Activated naive CD8-positive, alpha-beta T cell (primary cell): ENCODE measurements around the gene PPIP5K1.
A peak's percentile ranks its signal among the peaks of the same experiment; 100 is the strongest.

ENCODE experiments used
- H3K27ac Mint-ChIP-seq: one replicate; pipeline ENCODE4 v1.8.0; 2021; ENCODE audit warnings: mixed read lengths
- H3K27me3 Mint-ChIP-seq: one replicate; pipeline ENCODE4 v1.8.0; 2021; ENCODE audit warnings: mixed read lengths
- H3K36me3 Mint-ChIP-seq: one replicate; pipeline ENCODE4 v1.8.0; 2021; ENCODE audit warnings: mixed read lengths
- H3K4me1 Mint-ChIP-seq: one replicate; pipeline ENCODE4 v1.8.0; 2021; ENCODE audit warnings: low read depth, mixed read lengths
- H3K4me3 Mint-ChIP-seq: one replicate; pipeline ENCODE4 v1.8.0; 2021; ENCODE audit warnings: mild to moderate bottlenecking, mixed read lengths
- H3K9me3 Mint-ChIP-seq: one replicate; pipeline ENCODE4 v1.8.0; 2021; ENCODE audit warnings: low read depth, mixed read lengths

PPIP5K1 gene

DNA sequence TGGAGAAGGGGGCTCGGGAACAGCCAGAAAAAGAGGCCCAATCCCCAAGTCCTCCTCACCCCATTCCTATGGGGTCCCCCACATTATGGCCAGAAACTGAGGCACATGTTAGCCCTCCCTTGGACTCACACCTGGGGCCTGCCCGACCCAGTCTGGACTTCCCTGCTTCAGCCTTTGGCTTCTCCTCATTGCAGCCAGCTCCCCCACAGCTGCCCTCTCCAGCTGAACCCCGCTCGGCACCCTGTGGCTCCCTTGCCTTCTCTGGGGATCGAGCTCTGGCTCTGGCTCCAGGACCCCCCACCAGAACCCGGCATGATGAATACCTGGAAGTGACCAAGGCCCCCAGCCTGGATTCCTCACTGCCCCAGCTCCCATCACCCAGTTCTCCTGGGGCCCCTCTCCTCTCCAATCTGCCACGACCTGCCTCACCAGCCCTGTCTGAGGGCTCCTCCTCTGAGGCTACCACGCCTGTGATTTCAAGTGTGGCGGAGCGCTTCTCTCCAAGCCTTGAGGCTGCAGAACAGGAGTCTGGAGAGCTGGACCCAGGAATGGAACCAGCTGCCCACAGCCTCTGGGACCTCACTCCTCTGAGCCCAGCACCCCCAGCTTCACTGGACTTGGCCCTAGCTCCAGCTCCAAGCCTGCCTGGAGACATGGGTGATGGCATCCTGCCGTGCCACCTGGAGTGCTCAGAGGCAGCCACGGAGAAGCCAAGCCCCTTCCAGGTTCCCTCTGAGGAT is 62.0 kb downstream of the PPIP5K1 start:
- Mint-ChIP-seq H3K27ac (no peak overlapping the region), H3K9me3 (no peaks in the 10 kb centered on the region), H3K4me1 (peaks cover 9% of the 10 kb centered on the region), H3K27me3 (no peaks in the 10 kb centered on the region), H3K36me3 (no peaks in the 10 kb centered on the region), H3K4me3 (no peak overlapping the region)

DNA sequence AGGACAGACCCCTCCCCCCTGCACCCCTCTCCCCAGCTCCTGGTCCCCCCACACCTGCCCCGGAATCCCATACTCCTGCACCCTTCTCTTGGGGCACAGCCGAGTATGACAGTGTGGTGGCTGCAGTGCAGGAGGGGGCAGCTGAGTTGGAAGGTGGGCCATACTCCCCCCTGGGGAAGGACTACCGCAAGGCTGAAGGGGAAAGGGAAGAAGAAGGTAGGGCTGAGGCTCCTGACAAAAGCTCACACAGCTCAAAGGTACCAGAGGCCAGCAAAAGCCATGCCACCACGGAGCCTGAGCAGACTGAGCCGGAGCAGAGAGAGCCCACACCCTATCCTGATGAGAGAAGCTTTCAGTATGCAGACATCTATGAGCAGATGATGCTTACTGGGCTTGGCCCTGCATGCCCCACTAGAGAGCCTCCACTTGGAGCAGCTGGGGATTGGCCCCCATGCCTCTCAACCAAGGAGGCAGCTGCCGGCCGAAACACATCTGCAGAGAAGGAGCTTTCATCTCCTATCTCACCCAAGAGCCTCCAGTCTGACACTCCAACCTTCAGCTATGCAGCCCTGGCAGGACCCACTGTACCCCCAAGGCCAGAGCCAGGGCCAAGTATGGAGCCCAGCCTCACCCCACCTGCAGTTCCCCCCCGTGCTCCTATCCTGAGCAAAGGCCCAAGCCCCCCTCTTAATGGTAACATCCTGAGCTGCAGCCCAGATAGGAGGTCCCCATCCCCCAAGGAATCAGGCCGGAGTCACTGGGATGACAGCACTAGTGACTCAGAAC is 62.8 kb downstream of the PPIP5K1 start:
- H3K4me3 Mint-ChIP-seq: no peak overlapping the region
- no peak overlapping the region for H3K27ac Mint-ChIP-seq
- H3K4me1 Mint-ChIP-seq: peaks cover 9% of the 10 kb centered on the region
- no peaks in the 10 kb centered on the region for H3K27me3 Mint-ChIP-seq
- H3K36me3 Mint-ChIP-seq: no peaks in the 10 kb centered on the region
- H3K9me3 Mint-ChIP-seq: no peaks in the 10 kb centered on the region

- Mint-ChIP-seq H3K27ac (no peak overlapping the region), H3K4me3 (no peak overlapping the region), H3K9me3 (no peaks in the 10 kb centered on the region), H3K4me1 (peaks cover 9% of the 10 kb centered on the region), H3K27me3 (no peaks in the 10 kb centered on the region), H3K36me3 (no peaks in the 10 kb centered on the region)
Measured at GRCh38 chr15:43526261-43526930, 63.6 kb downstream of the PPIP5K1 start.

- no peaks in the 10 kb centered on the region for H3K36me3 Mint-ChIP-seq
- no peaks in the 10 kb centered on the region for H3K27me3 Mint-ChIP-seq
- no peak overlapping the region for H3K4me3 Mint-ChIP-seq
- H3K4me1 Mint-ChIP-seq: peaks cover 9% of the 10 kb centered on the region
- peak overlapping the region; percentile 13 for H3K27ac Mint-ChIP-seq
- H3K9me3 Mint-ChIP-seq: no peaks in the 10 kb centered on the region
Measured at GRCh38 chr15:43525131-43525530, 64.9 kb downstream of the PPIP5K1 start.

DNA sequence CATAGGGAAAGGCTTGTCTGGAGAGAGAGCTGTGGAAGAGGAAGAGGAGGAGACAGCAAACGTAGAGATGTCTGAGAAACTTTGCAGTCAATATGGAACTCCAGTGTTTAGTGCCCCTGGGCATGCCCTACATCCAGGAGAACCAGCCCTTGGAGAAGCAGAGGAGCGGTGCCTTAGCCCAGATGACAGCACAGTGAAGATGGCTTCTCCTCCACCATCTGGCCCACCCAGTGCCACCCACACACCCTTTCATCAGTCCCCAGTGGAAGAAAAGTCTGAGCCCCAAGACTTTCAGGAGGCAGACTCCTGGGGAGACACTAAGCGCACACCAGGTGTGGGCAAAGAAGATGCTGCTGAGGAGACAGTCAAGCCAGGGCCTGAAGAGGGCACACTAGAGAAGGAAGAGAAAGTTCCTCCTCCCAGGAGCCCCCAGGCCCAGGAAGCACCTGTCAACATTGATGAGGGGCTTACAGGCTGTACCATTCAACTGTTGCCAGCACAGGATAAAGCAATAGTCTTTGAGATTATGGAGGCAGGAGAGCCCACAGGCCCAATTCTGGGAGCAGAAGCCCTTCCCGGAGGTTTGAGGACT is 65.7 kb downstream of the PPIP5K1 start:
- H3K27me3 Mint-ChIP-seq: no peaks in the 10 kb centered on the region
- peaks cover 9% of the 10 kb centered on the region for H3K4me1 Mint-ChIP-seq
- no peaks in the 10 kb centered on the region for H3K36me3 Mint-ChIP-seq
- no peaks in the 10 kb centered on the region for H3K9me3 Mint-ChIP-seq
- H3K4me3 Mint-ChIP-seq: no peak overlapping the region
- H3K27ac Mint-ChIP-seq: no peak overlapping the region

DNA sequence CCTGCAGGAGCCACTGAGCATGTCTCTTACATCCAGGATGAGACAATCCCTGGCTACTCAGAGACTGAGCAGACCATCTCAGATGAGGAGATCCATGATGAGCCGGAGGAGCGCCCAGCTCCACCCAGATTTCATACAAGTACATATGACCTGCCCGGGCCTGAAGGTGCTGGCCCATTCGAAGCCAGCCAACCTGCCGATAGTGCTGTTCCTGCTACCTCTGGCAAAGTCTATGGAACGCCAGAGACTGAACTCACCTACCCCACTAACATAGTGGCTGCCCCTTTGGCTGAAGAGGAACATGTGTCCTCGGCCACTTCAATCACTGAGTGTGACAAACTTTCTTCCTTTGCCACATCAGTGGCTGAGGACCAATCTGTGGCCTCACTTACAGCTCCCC is 66.4 kb downstream of the PPIP5K1 start:
- H3K36me3 Mint-ChIP-seq: no peaks in the 10 kb centered on the region
- no peaks in the 10 kb centered on the region for H3K27me3 Mint-ChIP-seq
- H3K4me1 Mint-ChIP-seq: peaks cover 10% of the 10 kb centered on the region
- no peak overlapping the region for H3K4me3 Mint-ChIP-seq
- no peak overlapping the region for H3K27ac Mint-ChIP-seq
- no peaks in the 10 kb centered on the region for H3K9me3 Mint-ChIP-seq

DNA sequence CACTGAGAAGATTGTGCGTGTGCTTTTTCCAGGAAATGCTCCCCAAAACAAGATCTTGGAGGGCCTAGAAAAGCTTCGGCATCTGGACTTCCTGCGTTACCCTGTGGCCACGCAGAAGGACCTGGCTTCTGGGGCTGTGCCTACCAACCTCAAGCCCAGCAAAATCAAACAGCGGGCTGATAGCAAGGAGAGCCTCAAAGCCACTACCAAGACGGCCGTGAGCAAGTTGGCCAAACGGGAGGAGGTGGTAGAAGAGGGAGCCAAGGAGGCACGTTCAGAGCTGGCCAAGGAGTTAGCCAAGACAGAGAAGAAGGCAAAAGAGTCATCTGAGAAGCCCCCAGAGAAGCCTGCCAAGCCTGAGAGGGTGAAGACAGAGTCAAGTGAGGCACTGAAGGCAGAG is 67.8 kb downstream of the PPIP5K1 start:
- H3K27ac Mint-ChIP-seq: no peak overlapping the region

GRCh38 chr15:43521419-43521818 is 68.6 kb downstream of the PPIP5K1 start:
- Mint-ChIP-seq H3K27me3 (no peaks in the 10 kb centered on the region), H3K4me1 (peaks cover 28% of the 10 kb centered on the region), H3K4me3 (no peak overlapping the region), H3K9me3 (no peaks in the 10 kb centered on the region), H3K27ac (no peak overlapping the region), H3K36me3 (no peaks in the 10 kb centered on the region)

More for the DNA sequence above, 67.8 kb downstream of the PPIP5K1 start:
- no peaks in the 10 kb centered on the region for H3K36me3 Mint-ChIP-seq
- H3K4me3 Mint-ChIP-seq: no peak overlapping the region
- peaks cover 22% of the 10 kb centered on the region for H3K4me1 Mint-ChIP-seq
- no peaks in the 10 kb centered on the region for H3K27me3 Mint-ChIP-seq
- H3K9me3 Mint-ChIP-seq: no peaks in the 10 kb centered on the region

GRCh38 chr15:43520138-43520537 is 69.9 kb downstream of the PPIP5K1 start:
- H3K36me3 Mint-ChIP-seq: no peaks in the 10 kb centered on the region
- H3K9me3 Mint-ChIP-seq: no peaks in the 10 kb centered on the region
- H3K4me3 Mint-ChIP-seq: no peak overlapping the region
- peaks cover 30% of the 10 kb centered on the region for H3K4me1 Mint-ChIP-seq
- no peaks in the 10 kb centered on the region for H3K27me3 Mint-ChIP-seq
- no peak overlapping the region for H3K27ac Mint-ChIP-seq

DNA sequence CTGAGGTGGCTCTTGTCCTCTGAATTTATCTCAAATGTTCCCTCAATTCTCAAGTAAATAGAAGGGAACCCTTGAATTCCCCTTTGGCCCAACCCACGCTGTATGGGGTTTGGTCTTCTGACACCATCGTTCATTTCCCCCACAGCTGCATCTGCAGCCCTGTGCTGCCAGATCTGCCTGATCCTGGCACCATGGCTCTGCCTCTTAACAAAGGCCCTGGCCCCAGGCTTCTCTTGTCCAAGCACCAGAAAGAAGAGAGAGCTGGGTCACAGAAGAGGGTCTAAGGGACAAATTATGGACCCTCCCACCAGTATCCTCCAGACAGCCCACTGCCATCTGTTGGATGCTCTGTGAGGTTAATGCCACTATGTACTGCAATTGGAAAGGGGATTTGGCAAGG is 70.8 kb downstream of the PPIP5K1 start:
- Mint-ChIP-seq H3K4me1 (peaks cover 29% of the 10 kb centered on the region), H3K36me3 (no peaks in the 10 kb centered on the region)

GRCh38 chr15:43518197-43518761 is 71.7 kb downstream of the PPIP5K1 start:
- Mint-ChIP-seq H3K9me3 (no peaks in the 10 kb centered on the region), H3K27ac (no peak overlapping the region), H3K36me3 (no peaks in the 10 kb centered on the region), H3K4me1 (peaks cover 35% of the 10 kb centered on the region), H3K27me3 (no peaks in the 10 kb centered on the region), H3K4me3 (peak overlapping the region; percentile 79)

More for the DNA sequence above, 70.8 kb downstream of the PPIP5K1 start:
- H3K4me3 Mint-ChIP-seq: no peak overlapping the region
- no peak overlapping the region for H3K27ac Mint-ChIP-seq
- no peaks in the 10 kb centered on the region for H3K27me3 Mint-ChIP-seq
- H3K9me3 Mint-ChIP-seq: no peaks in the 10 kb centered on the region

DNA sequence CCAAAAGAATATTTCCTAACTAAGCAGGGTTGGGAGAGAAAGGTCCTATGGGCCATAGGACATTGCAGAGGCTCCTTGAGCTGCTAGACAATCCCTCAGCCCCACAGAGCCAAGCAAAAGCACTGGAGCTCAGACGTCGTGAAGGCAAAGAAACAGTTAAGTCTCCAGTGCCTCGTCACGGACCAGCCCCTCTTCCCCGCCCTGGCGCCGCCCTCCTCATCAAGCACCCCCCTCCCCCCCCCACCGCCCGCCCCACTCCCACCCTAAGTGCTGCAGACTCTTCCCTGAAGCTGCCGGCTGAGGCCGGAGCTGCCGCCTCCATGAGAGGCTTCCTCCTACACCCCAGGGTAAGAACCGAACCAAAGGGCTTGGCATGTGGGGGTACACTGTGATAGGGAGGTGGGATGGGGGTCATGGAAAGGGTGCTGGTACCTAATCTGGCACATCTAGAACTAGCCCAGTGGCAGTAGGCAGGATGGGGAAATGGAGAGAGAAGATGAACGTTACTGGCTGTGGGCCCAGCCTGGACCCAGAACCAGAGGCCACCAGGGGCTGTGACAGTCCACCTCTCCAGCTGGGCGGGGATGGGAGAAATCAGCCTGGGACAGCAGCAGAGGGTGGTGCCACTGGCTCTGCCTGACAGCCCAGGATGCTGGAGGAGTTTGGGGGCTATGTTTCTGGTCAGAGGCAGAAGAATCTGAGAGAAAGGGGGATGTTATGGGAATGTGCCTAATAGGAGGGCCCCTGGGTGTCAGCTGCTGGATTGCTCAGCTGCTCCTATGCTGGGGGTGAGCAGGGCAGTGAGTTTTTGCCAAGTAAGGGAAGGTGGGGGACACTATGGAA is 72.4 kb downstream of the PPIP5K1 start, which contains the start of gene MAP1A:
MAP1A (plus strand) TSS at position 255 of the 843 bp plus-strand sequence. CDS start 3,866 bp downstream, outside the sequence.
- Mint-ChIP-seq H3K4me1 (peaks cover 35% of the 10 kb centered on the region), H3K36me3 (no peaks in the 10 kb centered on the region), H3K4me3 (peak within 1 kb of the TSS; percentile 79), H3K9me3 (no peaks in the 10 kb centered on the region), H3K27me3 (no peaks in the 10 kb centered on the region), H3K27ac (no peak within 1 kb of the TSS)

DNA sequence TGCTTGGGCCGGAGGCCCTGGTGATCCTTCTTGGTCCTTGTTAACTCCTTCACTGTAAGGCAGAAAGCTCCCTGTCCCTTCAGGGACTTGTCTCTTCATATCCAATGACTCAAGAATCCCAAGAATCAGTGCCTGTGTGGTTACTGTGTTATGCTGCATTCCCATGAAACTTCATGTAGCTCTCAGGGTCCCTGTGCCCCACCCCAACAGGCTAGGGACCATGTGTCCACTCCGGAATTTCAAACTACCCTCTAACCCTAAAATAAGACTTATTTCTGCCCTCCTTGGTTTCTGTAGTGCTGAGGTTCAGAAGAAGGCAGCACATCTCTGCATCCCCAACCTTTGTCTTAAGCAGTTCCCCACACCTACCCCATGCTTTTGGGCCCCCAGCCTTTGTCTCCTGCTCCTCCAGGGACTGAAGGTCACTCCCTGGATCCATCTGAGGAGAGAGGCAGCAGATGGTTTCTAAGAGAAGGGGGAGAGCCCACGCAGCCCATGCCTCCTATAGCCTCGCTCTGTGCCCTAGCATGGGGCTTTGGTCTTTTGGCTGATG is 73.1 kb downstream of the PPIP5K1 start:
- Mint-ChIP-seq H3K9me3 (no peaks in the 10 kb centered on the region), H3K27me3 (no peaks in the 10 kb centered on the region), H3K4me3 (peak overlapping the region; percentile 79), H3K36me3 (no peaks in the 10 kb centered on the region), H3K27ac (no peak overlapping the region), H3K4me1 (peaks cover 37% of the 10 kb centered on the region)
